PC-3 (cell line): ENCODE data around the gene LY86.

ENCODE experiments used
- CTCF ChIP-seq: fragments of 300-600 bp; sonication (generic); conservative IDR thresholded peaks from 2 replicates; pipeline ENCODE4 v1.5.1; 2017; ENCODE audit warnings: antibody characterized with exemption, low read depth, mild to moderate bottlenecking, low read length
- EZH2 ChIP-seq: fragments of 300-600 bp; sonication (generic); IDR thresholded peaks from one replicate; pipeline ENCODE4 v1.6.1; 2017; ENCODE audit warnings: antibody characterized with exemption, mild to moderate bottlenecking, low read length; ENCODE audit not compliant: unreplicated experiment

- no peak for TF ChIP-seq EZH2
- no peak for TF ChIP-seq CTCF
Observed at GRCh38 chr6:6639572-6639971, 51.1 kb downstream of the LY86 start.
